Activated CD4-positive, alpha-beta memory T cell treated with anti-CD3 and anti-CD28 coated beads, Interleukin-2, amount 10 ng/mL, durations not matched to agents 7 days and 5 days (primary cell): ENCODE data around the gene LPP. TPM values are rescaled to one million over a fixed set of nuclear protein-coding genes. Genes with fewer than 3 reads are reported as not detected.
"Not testable (repeated sequence)": the region's sequence is repeated elsewhere in the genome, so short reads cannot be mapped to it uniquely, and the experiment has no call there.

ENCODE experiments used
- CTCF ChIA-PET: fragments of 350-600 bp; sonication (Branson Sonifier 250); formaldehyde crosslinking; loops from one replicate; lab custom pipeline; 2021; ENCODE audit warnings: antibody characterized with exemption, inconsistent platforms; lab: Charles Lee
- POLR2A ChIA-PET: fragments of 350-600 bp; sonication (Branson Sonifier 250); formaldehyde crosslinking; loops from one replicate; lab custom pipeline; 2021; ENCODE audit warnings: antibody characterized with exemption; lab: Charles Lee
- DNase-seq: peaks from one replicate; pipeline ENCODE4 v3.0.0-alpha.2; 2020
- H3K27ac Mint-ChIP-seq: one replicate; pipeline ENCODE4 v1.8.0; 2021; ENCODE audit warnings: mild to moderate bottlenecking, mixed read lengths
- H3K27me3 Mint-ChIP-seq: one replicate; pipeline ENCODE4 v1.8.0; 2021; ENCODE audit warnings: mixed read lengths
- H3K36me3 Mint-ChIP-seq: one replicate; pipeline ENCODE4 v1.8.0; 2021; ENCODE audit warnings: low read depth, mixed read lengths
- H3K4me1 Mint-ChIP-seq: one replicate; pipeline ENCODE4 v1.8.0; 2021; ENCODE audit warnings: mixed read lengths
- H3K4me3 Mint-ChIP-seq: one replicate; pipeline ENCODE4 v1.8.0; 2021; ENCODE audit warnings: mild to moderate bottlenecking, mixed read lengths
- H3K9me3 Mint-ChIP-seq: one replicate; pipeline ENCODE4 v1.8.0; 2021; ENCODE audit warnings: mixed read lengths
- total RNA-seq, 2 experiments: library from RNA; stranded (reverse); gene quantifications; one replicate each; pipeline ENCODE4 v1.2.3, GENCODE V29; 2021

LPP gene
- total RNA-seq, 2 experiments from 2014 or later = 51.4 to 52.4 TPM

DNA sequence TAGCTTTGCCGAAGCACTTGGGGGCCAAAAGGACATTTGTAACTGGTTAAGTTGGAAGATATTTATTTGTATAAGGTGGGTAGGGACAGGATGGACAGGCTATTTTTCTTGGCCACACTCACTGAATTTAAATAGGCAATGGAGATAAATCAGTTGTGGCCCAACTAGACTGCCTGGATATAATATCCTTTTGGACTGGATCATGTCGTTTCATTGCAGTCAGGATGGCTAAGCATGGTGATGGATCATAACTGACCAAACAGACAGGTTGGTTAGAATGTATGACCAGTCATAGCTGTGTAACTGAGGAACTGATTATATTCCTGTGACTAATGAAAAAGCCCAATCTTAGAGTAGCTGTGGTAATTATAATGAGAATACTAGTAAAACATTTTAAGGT is 284.0 kb downstream of the LPP start:
- ChIA-PET CTCF (interaction anchor here (0.6 kb wide), 1 partner anchor 333 kb away, joined by 3 read pairs; no protein-coding TSS in a partner anchor), POLR2A (no interaction called here)
- H3K9me3 Mint-ChIP-seq = no peaks in the 10 kb centered on the region
- no peak overlapping the region for H3K4me3 Mint-ChIP-seq
- DNase-seq = no peak
- H3K27ac Mint-ChIP-seq = no peak overlapping the region
- peaks cover 33% of the 10 kb centered on the region for H3K36me3 Mint-ChIP-seq
- peaks cover 59% of the 10 kb centered on the region for H3K4me1 Mint-ChIP-seq
- H3K27me3 Mint-ChIP-seq = no peaks in the 10 kb centered on the region

GRCh38 chr3:188439080-188439479 is 285.1 kb downstream of the LPP start:
- ChIA-PET CTCF (interaction anchor here (1.4 kb wide), 1 partner anchor 699 kb away, joined by 14 read pairs; no protein-coding TSS in a partner anchor), POLR2A (interaction anchor here (0.7 to 2.1 kb wide), 4 partner anchors 284 to 1071 kb away, joined by 3 to 9 read pairs (median 4); partner anchors contain the start of genes BCL6 and RTP4)
- H3K4me1 Mint-ChIP-seq = peaks cover 48% of the 10 kb centered on the region
- peak overlapping the region; percentile 80 for H3K27ac Mint-ChIP-seq
- peaks cover 39% of the 10 kb centered on the region for H3K36me3 Mint-ChIP-seq
- peaks cover 5% of the 10 kb centered on the region for H3K9me3 Mint-ChIP-seq
- no peaks in the 10 kb centered on the region for H3K27me3 Mint-ChIP-seq
- H3K4me3 Mint-ChIP-seq = peak overlapping the region; percentile 30
- DNase-seq = peak; percentile 53

DNA sequence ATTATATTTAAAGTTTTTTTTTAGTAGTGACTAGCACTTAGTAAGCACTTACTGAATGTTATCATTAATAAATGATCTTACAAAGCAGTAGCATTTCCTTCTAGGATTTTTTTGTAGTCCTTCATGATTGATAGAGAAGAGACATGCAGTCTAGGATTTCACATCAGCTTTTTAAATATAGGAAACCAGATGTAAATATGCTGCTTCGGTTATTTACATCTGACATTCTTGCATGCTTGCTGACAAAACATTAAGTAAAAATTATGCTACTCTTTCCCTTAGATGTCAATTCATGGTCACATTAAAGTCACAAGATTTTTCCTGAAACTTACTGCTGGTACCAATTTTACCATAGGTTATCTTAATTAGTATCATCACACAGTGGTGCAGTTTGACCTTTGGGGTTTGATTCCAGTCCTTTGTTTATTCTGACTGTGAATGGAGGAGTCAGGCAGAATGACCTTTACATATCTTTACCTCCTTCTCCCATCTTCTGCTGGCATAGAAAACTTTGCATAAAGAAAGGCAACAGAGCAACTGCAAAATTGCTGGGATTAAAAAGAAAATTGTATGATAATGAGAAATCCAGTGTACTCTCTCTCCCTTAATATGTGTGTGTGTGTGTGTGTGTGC is 286.5 kb downstream of the LPP start:
- H3K27me3 Mint-ChIP-seq = no peaks in the 10 kb centered on the region
- H3K36me3 Mint-ChIP-seq = peaks cover 50% of the 10 kb centered on the region
- ChIA-PET POLR2A (interaction anchor here (0.9 to 2.1 kb wide), 3 partner anchors 695 to 702 kb away, joined by 4 to 9 read pairs (median 4); partner anchors contain the start of gene BCL6), CTCF (interaction anchor here (1.4 kb wide), 1 partner anchor 701 kb away, joined by 14 read pairs; no protein-coding TSS in a partner anchor)
- no peak for DNase-seq
- H3K9me3 Mint-ChIP-seq = peaks cover 8% of the 10 kb centered on the region
- H3K4me3 Mint-ChIP-seq = no peak overlapping the region
- H3K27ac Mint-ChIP-seq = peak overlapping the region; percentile 80
- peaks cover 55% of the 10 kb centered on the region for H3K4me1 Mint-ChIP-seq

GRCh38 chr3:188442430-188442829 is 288.5 kb downstream of the LPP start:
- CTCF ChIA-PET = interaction anchor here (1.9 kb wide), 1 partner anchor 702 kb away, joined by 8 read pairs; no protein-coding TSS in a partner anchor
- Mint-ChIP-seq H3K36me3 (peaks cover 45% of the 10 kb centered on the region), H3K27me3 (no peaks in the 10 kb centered on the region), H3K4me3 (no peak overlapping the region), H3K27ac (no peak overlapping the region), H3K4me1 (peaks cover 59% of the 10 kb centered on the region), H3K9me3 (peaks cover 8% of the 10 kb centered on the region)
- POLR2A ChIA-PET = no interaction called here
- no peak for DNase-seq

- H3K9me3 Mint-ChIP-seq, H3K4me3 Mint-ChIP-seq, POLR2A ChIA-PET, H3K27ac Mint-ChIP-seq, DNase-seq, H3K27me3 Mint-ChIP-seq, CTCF ChIA-PET: not testable (repeated sequence)
- Mint-ChIP-seq H3K36me3 (peaks cover 41% of the 10 kb centered on the region), H3K4me1 (peaks cover 33% of the 10 kb centered on the region)
Measured at GRCh38 chr3:188445175-188445574, 291.2 kb downstream of the LPP start.

- DNase-seq = no peak
- no peak overlapping the region for H3K4me3 Mint-ChIP-seq
- ChIA-PET POLR2A (no interaction called here), CTCF (no interaction called here)
- H3K27me3 Mint-ChIP-seq = no peaks in the 10 kb centered on the region
- peaks cover 8% of the 10 kb centered on the region for H3K9me3 Mint-ChIP-seq
- H3K27ac Mint-ChIP-seq = no peak overlapping the region
- H3K4me1 Mint-ChIP-seq = peaks cover 25% of the 10 kb centered on the region
- peaks cover 35% of the 10 kb centered on the region for H3K36me3 Mint-ChIP-seq
Measured at GRCh38 chr3:188446014-188446413, 292.1 kb downstream of the LPP start.

GRCh38 chr3:188446766-188447165 is 292.8 kb downstream of the LPP start:
- ChIA-PET CTCF (no interaction called here), POLR2A (no interaction called here)
- Mint-ChIP-seq H3K9me3 (peaks cover 8% of the 10 kb centered on the region), H3K27ac (no peak overlapping the region), H3K36me3 (peaks cover 34% of the 10 kb centered on the region), H3K27me3 (no peaks in the 10 kb centered on the region), H3K4me3 (no peak overlapping the region), H3K4me1 (peaks cover 24% of the 10 kb centered on the region)
- no peak for DNase-seq

- CTCF ChIA-PET = no interaction called here
- no peaks in the 10 kb centered on the region for H3K27me3 Mint-ChIP-seq
- no peak overlapping the region for H3K4me3 Mint-ChIP-seq
- H3K9me3 Mint-ChIP-seq = peaks cover 4% of the 10 kb centered on the region
- peaks cover 18% of the 10 kb centered on the region for H3K4me1 Mint-ChIP-seq
- H3K36me3 Mint-ChIP-seq = peaks cover 16% of the 10 kb centered on the region
- POLR2A ChIA-PET = no interaction called here
- no peak overlapping the region for H3K27ac Mint-ChIP-seq
- DNase-seq = no peak
Measured at GRCh38 chr3:188448813-188449212, 294.9 kb downstream of the LPP start.

GRCh38 chr3:188449421-188449820 is 295.5 kb downstream of the LPP start:
- POLR2A ChIA-PET = no interaction called here
- Mint-ChIP-seq H3K27ac (no peak overlapping the region), H3K4me1 (peaks cover 18% of the 10 kb centered on the region), H3K27me3 (no peaks in the 10 kb centered on the region), H3K9me3 (peaks cover 3% of the 10 kb centered on the region), H3K4me3 (no peak overlapping the region), H3K36me3 (peaks cover 12% of the 10 kb centered on the region)
- CTCF ChIA-PET = no interaction called here
- no peak for DNase-seq

- no peaks in the 10 kb centered on the region for H3K36me3 Mint-ChIP-seq
- POLR2A ChIA-PET = no interaction called here
- H3K9me3 Mint-ChIP-seq = no peaks in the 10 kb centered on the region
- no peak overlapping the region for H3K4me3 Mint-ChIP-seq
- no peak for DNase-seq
- no peak overlapping the region for H3K27ac Mint-ChIP-seq
- no peaks in the 10 kb centered on the region for H3K4me1 Mint-ChIP-seq
- CTCF ChIA-PET = no interaction called here
- no peaks in the 10 kb centered on the region for H3K27me3 Mint-ChIP-seq
Measured at GRCh38 chr3:188452158-188452772, 298.3 kb downstream of the LPP start.

DNA sequence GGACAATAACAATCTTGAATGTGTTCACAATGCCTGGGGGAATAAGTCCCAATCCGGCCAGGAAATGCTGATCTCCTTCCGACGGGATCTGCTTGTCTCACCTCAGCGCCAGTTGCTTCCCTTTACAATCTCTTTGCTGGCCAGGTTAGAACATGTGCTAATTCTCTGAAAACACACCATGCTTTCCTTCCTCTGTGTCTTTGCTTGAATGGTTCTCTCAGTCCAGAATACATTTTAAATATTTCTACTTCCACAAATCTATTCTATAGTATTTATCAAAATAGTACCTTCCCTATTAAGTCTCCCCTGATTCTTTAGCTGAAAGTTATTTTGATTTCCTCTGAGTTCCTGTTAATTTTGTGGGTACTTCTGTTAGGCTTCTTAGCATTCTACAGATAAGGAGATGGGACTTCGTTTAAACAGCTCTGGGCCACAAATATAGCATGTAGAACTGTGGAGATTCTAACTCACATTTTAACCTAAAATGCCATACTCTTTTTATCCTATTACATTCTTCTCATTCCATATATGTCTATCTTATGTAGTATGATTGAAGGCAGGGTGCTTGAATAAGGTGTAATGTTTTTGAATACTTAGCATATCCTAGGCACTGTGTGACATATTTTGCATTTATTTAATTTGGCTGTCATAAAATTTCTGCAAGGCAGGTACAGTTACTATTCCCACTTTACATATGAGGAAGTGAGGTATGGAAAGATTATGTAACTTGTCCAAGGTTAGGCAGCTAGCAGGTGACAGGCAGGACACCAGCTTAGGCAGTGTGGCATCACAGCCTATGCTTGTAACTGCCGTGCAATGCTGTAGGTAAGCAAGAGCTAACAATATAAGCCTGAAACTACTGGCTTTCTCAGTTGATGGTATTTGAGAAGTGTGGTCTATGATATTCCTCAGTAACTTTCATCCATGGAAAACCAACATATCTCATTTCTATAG is 299.8 kb downstream of the LPP start:
- DNase-seq = no peak
- H3K27ac Mint-ChIP-seq = no peak overlapping the region
- H3K4me3 Mint-ChIP-seq = no peak overlapping the region
- no peaks in the 10 kb centered on the region for H3K36me3 Mint-ChIP-seq
- ChIA-PET CTCF (no interaction called here), POLR2A (no interaction called here)
- no peaks in the 10 kb centered on the region for H3K4me1 Mint-ChIP-seq
- H3K27me3 Mint-ChIP-seq = no peaks in the 10 kb centered on the region
- H3K9me3 Mint-ChIP-seq = no peaks in the 10 kb centered on the region

DNA sequence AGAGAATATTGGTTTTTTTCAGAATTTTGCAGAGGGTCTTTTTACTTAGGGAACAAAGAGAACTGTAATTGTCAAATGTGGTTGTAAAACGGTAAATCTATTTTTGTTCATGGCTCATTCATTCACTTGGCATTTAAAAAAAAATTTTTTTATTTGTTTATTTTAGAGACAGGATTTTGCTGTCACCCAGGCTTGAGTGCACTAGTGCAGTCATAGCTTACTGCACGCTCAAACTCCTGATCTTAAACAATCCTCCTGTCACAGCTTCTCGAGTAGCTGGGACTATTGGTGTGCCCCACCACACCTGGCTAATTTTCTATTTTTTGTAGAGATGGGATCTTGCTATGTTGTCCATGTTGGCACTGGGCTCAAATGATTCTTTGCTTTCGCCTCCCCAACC is 301.8 kb downstream of the LPP start:
- Mint-ChIP-seq H3K27me3 (no peaks in the 10 kb centered on the region), H3K9me3 (no peaks in the 10 kb centered on the region), H3K4me3 (no peak overlapping the region), H3K36me3 (no peaks in the 10 kb centered on the region), H3K27ac (no peak overlapping the region), H3K4me1 (no peaks in the 10 kb centered on the region)
- POLR2A ChIA-PET = no interaction called here
- no peak for DNase-seq
- CTCF ChIA-PET = no interaction called here

DNA sequence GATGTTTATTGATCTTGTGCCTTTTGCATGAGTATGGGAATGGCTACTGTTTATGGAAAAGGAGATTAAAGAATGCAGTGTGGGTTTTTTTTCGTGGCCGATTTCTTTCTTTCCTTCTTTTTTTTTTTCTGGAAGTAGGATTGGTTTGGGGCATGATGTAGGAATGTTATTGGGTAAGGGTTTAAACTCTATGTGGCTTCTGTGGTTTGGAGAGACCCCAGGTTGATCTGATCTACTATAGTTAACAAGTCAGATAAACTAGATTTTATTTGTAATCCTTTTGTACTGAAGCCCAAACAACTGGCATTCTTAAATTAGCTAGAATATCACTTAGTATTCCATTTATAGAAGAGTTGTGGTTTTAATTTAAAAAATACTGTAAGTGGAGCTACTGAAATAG is 304.8 kb downstream of the LPP start:
- H3K36me3 Mint-ChIP-seq = no peaks in the 10 kb centered on the region
- no peak for DNase-seq
- H3K9me3 Mint-ChIP-seq = no peaks in the 10 kb centered on the region
- no peaks in the 10 kb centered on the region for H3K27me3 Mint-ChIP-seq
- POLR2A ChIA-PET = no interaction called here
- H3K27ac Mint-ChIP-seq = no peak overlapping the region
- H3K4me1 Mint-ChIP-seq = no peaks in the 10 kb centered on the region
- no peak overlapping the region for H3K4me3 Mint-ChIP-seq
- CTCF ChIA-PET = interaction anchor here (1.2 kb wide), 1 partner anchor 720 kb away, joined by 5 read pairs; no protein-coding TSS in a partner anchor
